Measurements from ENCODE around the gene ACP7.

DNA sequence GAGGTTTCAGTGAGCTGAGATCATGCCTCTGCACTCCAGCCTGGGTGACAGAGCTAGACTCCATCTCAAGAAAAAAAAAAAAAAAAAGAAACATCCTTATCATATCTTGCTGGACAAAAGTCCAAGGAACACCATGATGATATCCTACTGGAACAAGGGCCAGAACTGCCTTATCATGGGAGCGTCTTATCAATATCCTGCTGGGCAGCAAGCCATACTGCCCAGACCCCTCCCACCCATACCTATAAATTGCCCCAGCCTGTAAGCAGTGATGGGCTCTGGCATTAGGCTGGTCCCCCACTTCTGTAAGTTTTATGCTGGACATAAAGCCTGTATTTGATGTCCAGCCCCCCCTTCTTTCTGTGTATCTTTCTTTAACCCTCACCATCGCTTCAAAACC is 37.1 kb upstream of the ACP7 start:
- TF ChIP-seq, protein P1, sequence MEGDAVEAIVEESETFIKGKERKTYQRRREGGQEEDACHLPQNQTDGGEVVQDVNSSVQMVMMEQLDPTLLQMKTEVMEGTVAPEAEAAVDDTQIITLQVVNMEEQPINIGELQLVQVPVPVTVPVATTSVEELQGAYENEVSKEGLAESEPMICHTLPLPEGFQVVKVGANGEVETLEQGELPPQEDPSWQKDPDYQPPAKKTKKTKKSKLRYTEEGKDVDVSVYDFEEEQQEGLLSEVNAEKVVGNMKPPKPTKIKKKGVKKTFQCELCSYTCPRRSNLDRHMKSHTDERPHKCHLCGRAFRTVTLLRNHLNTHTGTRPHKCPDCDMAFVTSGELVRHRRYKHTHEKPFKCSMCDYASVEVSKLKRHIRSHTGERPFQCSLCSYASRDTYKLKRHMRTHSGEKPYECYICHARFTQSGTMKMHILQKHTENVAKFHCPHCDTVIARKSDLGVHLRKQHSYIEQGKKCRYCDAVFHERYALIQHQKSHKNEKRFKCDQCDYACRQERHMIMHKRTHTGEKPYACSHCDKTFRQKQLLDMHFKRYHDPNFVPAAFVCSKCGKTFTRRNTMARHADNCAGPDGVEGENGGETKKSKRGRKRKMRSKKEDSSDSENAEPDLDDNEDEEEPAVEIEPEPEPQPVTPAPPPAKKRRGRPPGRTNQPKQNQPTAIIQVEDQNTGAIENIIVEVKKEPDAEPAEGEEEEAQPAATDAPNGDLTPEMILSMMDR (IDR thresholded peaks at IDR 0.05): no peak
- no peak for TF ChIP-seq POLR2AphosphoS5 (IDR thresholded peaks at IDR 0.05; ENCODE audit: low read depth, low read length)
- TF ChIP-seq GABPA (IDR thresholded peaks at IDR 0.05; ENCODE audit: low read depth): no peak
- TF ChIP-seq YY1 (IDR thresholded peaks at IDR 0.05; ENCODE audit: low read depth): no peak
- no peak for TF ChIP-seq NFIC (IDR thresholded peaks at IDR 0.05; ENCODE audit: borderline replicate concordance)
- TF ChIP-seq TEAD4 (IDR thresholded peaks at IDR 0.05; ENCODE audit: borderline replicate concordance, insufficient read depth): no peak
- TF ChIP-seq, protein P2, sequence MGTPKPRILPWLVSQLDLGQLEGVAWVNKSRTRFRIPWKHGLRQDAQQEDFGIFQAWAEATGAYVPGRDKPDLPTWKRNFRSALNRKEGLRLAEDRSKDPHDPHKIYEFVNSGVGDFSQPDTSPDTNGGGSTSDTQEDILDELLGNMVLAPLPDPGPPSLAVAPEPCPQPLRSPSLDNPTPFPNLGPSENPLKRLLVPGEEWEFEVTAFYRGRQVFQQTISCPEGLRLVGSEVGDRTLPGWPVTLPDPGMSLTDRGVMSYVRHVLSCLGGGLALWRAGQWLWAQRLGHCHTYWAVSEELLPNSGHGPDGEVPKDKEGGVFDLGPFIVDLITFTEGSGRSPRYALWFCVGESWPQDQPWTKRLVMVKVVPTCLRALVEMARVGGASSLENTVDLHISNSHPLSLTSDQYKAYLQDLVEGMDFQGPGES (IDR thresholded peaks at IDR 0.05; ENCODE audit: low read depth, low read length): no peak
